Activated CD8-positive, alpha-beta memory T cell treated with anti-CD3 and anti-CD28 coated beads, Interleukin-2, amount 10 ng/mL, durations not matched to agents 7 days and 5 days (primary cell): ENCODE results near the gene AURKA. TPM values are rescaled to one million over a fixed set of nuclear protein-coding genes. Genes with fewer than 3 reads are reported as not detected.

Experiments used
- ATAC-seq: fragments of 150-1000 bp; cut with Tn5 transposase; one replicate; pipeline ENCODE4 v1.10.0; 2021; ENCODE audit warnings: moderate library complexity
- CTCF ChIA-PET: fragments of 350-600 bp; sonication (Branson Sonifier 250); formaldehyde crosslinking; loops from one replicate; lab custom pipeline; 2021; ENCODE audit warnings: antibody characterized with exemption; lab: Charles Lee
- DNase-seq: peaks from one replicate; pipeline ENCODE4 v3.0.0-alpha.2; 2020
- H3K27ac Mint-ChIP-seq: one replicate; pipeline ENCODE4 v1.8.0; 2021; ENCODE audit warnings: mild to moderate bottlenecking, mixed read lengths
- H3K27me3 Mint-ChIP-seq: one replicate; pipeline ENCODE4 v1.8.0; 2021; ENCODE audit warnings: mixed read lengths
- H3K36me3 Mint-ChIP-seq: one replicate; pipeline ENCODE4 v1.8.0; 2021; ENCODE audit warnings: mild to moderate bottlenecking, mixed read lengths
- H3K4me1 Mint-ChIP-seq: one replicate; pipeline ENCODE4 v1.8.0; 2021; ENCODE audit warnings: mixed read lengths
- H3K4me3 Mint-ChIP-seq: one replicate; pipeline ENCODE4 v1.8.0; 2021; ENCODE audit warnings: mild to moderate bottlenecking, moderate library complexity, mixed read lengths
- H3K9me3 Mint-ChIP-seq: one replicate; pipeline ENCODE4 v1.8.0; 2022; ENCODE audit warnings: low read depth, mixed read lengths
- total RNA-seq, 2 experiments: library from RNA; stranded (reverse); gene quantifications; one replicate each; pipeline ENCODE4 v1.2.3, GENCODE V29; 2021

AURKA gene
- total RNA-seq, 2 experiments from 2014 or later = 107 to 123 TPM

- Mint-ChIP-seq H3K36me3 (peaks cover 74% of the 10 kb centered on the region), H3K9me3 (no peaks in the 10 kb centered on the region), H3K4me1 (peaks cover 60% of the 10 kb centered on the region), H3K4me3 (no peak overlapping the region), H3K27me3 (no peaks in the 10 kb centered on the region), H3K27ac (peak overlapping the region; percentile 20)
- DNase-seq (no peak), ATAC-seq (no peak)
- CTCF ChIA-PET = interaction anchor here (1.1 kb wide), 1 partner anchor 135 kb away, joined by 3 read pairs; no protein-coding TSS in a partner anchor
Observed at GRCh38 chr20:56381501-56381900, 10.5 kb downstream of the AURKA start.

GRCh38 chr20:56380375-56380774 lies 11.6 kb downstream of the AURKA start:
- H3K4me3 Mint-ChIP-seq = no peak overlapping the region
- peaks cover 62% of the 10 kb centered on the region for H3K4me1 Mint-ChIP-seq
- no peak for ATAC-seq
- peaks cover 74% of the 10 kb centered on the region for H3K36me3 Mint-ChIP-seq
- DNase-seq = no peak
- no peak overlapping the region for H3K27ac Mint-ChIP-seq
- no peaks in the 10 kb centered on the region for H3K9me3 Mint-ChIP-seq
- CTCF ChIA-PET = no interaction called here
- H3K27me3 Mint-ChIP-seq = no peaks in the 10 kb centered on the region

GRCh38 chr20:56378386-56378785 lies 13.6 kb downstream of the AURKA start:
- Mint-ChIP-seq H3K27me3 (no peaks in the 10 kb centered on the region), H3K36me3 (peaks cover 78% of the 10 kb centered on the region), H3K9me3 (no peaks in the 10 kb centered on the region), H3K27ac (no peak overlapping the region), H3K4me1 (peaks cover 67% of the 10 kb centered on the region), H3K4me3 (no peak overlapping the region)
- ATAC-seq = no peak
- CTCF ChIA-PET = no interaction called here
- no peak for DNase-seq

GRCh38 chr20:56376331-56376730 lies 15.7 kb downstream of the AURKA start:
- Mint-ChIP-seq H3K36me3 (peaks cover 76% of the 10 kb centered on the region), H3K27ac (peak overlapping the region; percentile 2), H3K4me3 (no peak overlapping the region), H3K27me3 (no peaks in the 10 kb centered on the region), H3K4me1 (peaks cover 56% of the 10 kb centered on the region), H3K9me3 (no peaks in the 10 kb centered on the region)
- ATAC-seq (no peak), DNase-seq (no peak)
- CTCF ChIA-PET = interaction anchor here (1.6 kb wide), 1 partner anchor 18 kb away, joined by 6 read pairs; no protein-coding TSS in a partner anchor

- CTCF ChIA-PET = no interaction called here
- Mint-ChIP-seq H3K27ac (peak overlapping the region; percentile 11), H3K9me3 (no peaks in the 10 kb centered on the region), H3K27me3 (no peaks in the 10 kb centered on the region), H3K4me3 (no peak overlapping the region), H3K4me1 (peaks cover 44% of the 10 kb centered on the region), H3K36me3 (peaks cover 79% of the 10 kb centered on the region)
- DNase-seq (no peak), ATAC-seq (peak; percentile 81)
Observed at GRCh38 chr20:56373942-56374341, 18.1 kb downstream of the AURKA start.

GRCh38 chr20:56372850-56373249 lies 19.2 kb downstream of the AURKA start:
- ATAC-seq (peak; percentile 53), DNase-seq (no peak)
- Mint-ChIP-seq H3K27ac (peak overlapping the region; percentile 65), H3K4me1 (peaks cover 35% of the 10 kb centered on the region), H3K9me3 (no peaks in the 10 kb centered on the region), H3K4me3 (no peak overlapping the region), H3K36me3 (peaks cover 70% of the 10 kb centered on the region), H3K27me3 (no peaks in the 10 kb centered on the region)
- CTCF ChIA-PET = interaction anchor here (0.9 to 1.8 kb wide), 2 partner anchors 20 to 113 kb away, joined by 5 read pairs; partner anchors contain the start of genes AURKA and CSTF1

GRCh38 chr20:56371977-56372376 lies 20.0 kb downstream of the AURKA start:
- CTCF ChIA-PET = interaction anchor here (0.9 to 1.8 kb wide), 3 partner anchors 20 to 112 kb away, joined by 3 to 5 read pairs (median 5); partner anchors contain the start of genes AURKA and CSTF1
- H3K36me3 Mint-ChIP-seq = peaks cover 64% of the 10 kb centered on the region
- no peak overlapping the region for H3K4me3 Mint-ChIP-seq
- peaks cover 32% of the 10 kb centered on the region for H3K4me1 Mint-ChIP-seq
- no peak for ATAC-seq
- H3K9me3 Mint-ChIP-seq = no peaks in the 10 kb centered on the region
- DNase-seq = no peak
- H3K27ac Mint-ChIP-seq = no peak overlapping the region
- H3K27me3 Mint-ChIP-seq = no peaks in the 10 kb centered on the region

GRCh38 chr20:56369179-56369578 lies 22.8 kb downstream of the AURKA start:
- Mint-ChIP-seq H3K27me3 (no peaks in the 10 kb centered on the region), H3K27ac (no peak overlapping the region), H3K4me1 (peaks cover 14% of the 10 kb centered on the region), H3K9me3 (no peaks in the 10 kb centered on the region), H3K4me3 (no peak overlapping the region), H3K36me3 (peaks cover 43% of the 10 kb centered on the region)
- CTCF ChIA-PET = interaction anchor here (1.7 kb wide), 1 partner anchor 9 kb away, joined by 4 read pairs; no protein-coding TSS in a partner anchor
- DNase-seq (no peak), ATAC-seq (no peak)

GRCh38 chr20:56368351-56369134 lies 23.5 kb downstream of the AURKA start:
- H3K9me3 Mint-ChIP-seq = no peaks in the 10 kb centered on the region
- H3K4me3 Mint-ChIP-seq = no peak overlapping the region
- DNase-seq (no peak), ATAC-seq (no peak)
- H3K27ac Mint-ChIP-seq = no peak overlapping the region
- H3K4me1 Mint-ChIP-seq = peaks cover 8% of the 10 kb centered on the region
- CTCF ChIA-PET = interaction anchor here (1.6 to 1.7 kb wide), 2 partner anchors 8 to 10 kb away, joined by 4 read pairs; partner anchors contain the start of gene FAM210B
- H3K36me3 Mint-ChIP-seq = peaks cover 37% of the 10 kb centered on the region
- no peaks in the 10 kb centered on the region for H3K27me3 Mint-ChIP-seq

GRCh38 chr20:56363491-56363890 lies 28.5 kb downstream of the AURKA start:
- Mint-ChIP-seq H3K27ac (no peak overlapping the region), H3K36me3 (no peaks in the 10 kb centered on the region), H3K9me3 (no peaks in the 10 kb centered on the region), H3K4me1 (peaks cover 8% of the 10 kb centered on the region), H3K27me3 (no peaks in the 10 kb centered on the region), H3K4me3 (no peak overlapping the region)
- CTCF ChIA-PET = no interaction called here
- no peak for ATAC-seq
- DNase-seq = no peak

GRCh38 chr20:56362833-56363413 lies 29.1 kb downstream of the AURKA start:
- H3K36me3 Mint-ChIP-seq = no peaks in the 10 kb centered on the region
- no peaks in the 10 kb centered on the region for H3K9me3 Mint-ChIP-seq
- H3K4me3 Mint-ChIP-seq = no peak overlapping the region
- CTCF ChIA-PET = no interaction called here
- no peak overlapping the region for H3K27ac Mint-ChIP-seq
- H3K27me3 Mint-ChIP-seq = peaks cover under 1% of the 10 kb centered on the region
- DNase-seq (no peak), ATAC-seq (no peak)
- peaks cover 12% of the 10 kb centered on the region for H3K4me1 Mint-ChIP-seq

- H3K9me3 Mint-ChIP-seq = no peaks in the 10 kb centered on the region
- no peak overlapping the region for H3K4me3 Mint-ChIP-seq
- no peak overlapping the region for H3K27ac Mint-ChIP-seq
- no peak for ATAC-seq
- no peaks in the 10 kb centered on the region for H3K36me3 Mint-ChIP-seq
- CTCF ChIA-PET = no interaction called here
- H3K27me3 Mint-ChIP-seq = peaks cover 3% of the 10 kb centered on the region
- peaks cover 12% of the 10 kb centered on the region for H3K4me1 Mint-ChIP-seq
- no peak for DNase-seq
Observed at GRCh38 chr20:56361900-56362299, 30.1 kb downstream of the AURKA start.

- no peak for DNase-seq
- no peaks in the 10 kb centered on the region for H3K36me3 Mint-ChIP-seq
- peaks cover 3% of the 10 kb centered on the region for H3K27me3 Mint-ChIP-seq
- no peak overlapping the region for H3K27ac Mint-ChIP-seq
- H3K9me3 Mint-ChIP-seq = no peaks in the 10 kb centered on the region
- no peak for ATAC-seq
- CTCF ChIA-PET = interaction anchor here (0.9 to 1.6 kb wide), 2 partner anchors 8 to 15 kb away, joined by 4 to 5 read pairs; no protein-coding TSS in a partner anchor
- no peak overlapping the region for H3K4me3 Mint-ChIP-seq
- peaks cover 12% of the 10 kb centered on the region for H3K4me1 Mint-ChIP-seq
Observed at GRCh38 chr20:56360908-56361205, 31.2 kb downstream of the AURKA start.
